ENCODE measurements around the gene HBP1. TPM values are rescaled to one million over a fixed set of nuclear protein-coding genes. Genes with fewer than 3 reads are reported as not detected.

Gene HBP1
- total RNA-seq, 2 experiments from 2014 or later: 9.3 to 18.1 TPM

DNA sequence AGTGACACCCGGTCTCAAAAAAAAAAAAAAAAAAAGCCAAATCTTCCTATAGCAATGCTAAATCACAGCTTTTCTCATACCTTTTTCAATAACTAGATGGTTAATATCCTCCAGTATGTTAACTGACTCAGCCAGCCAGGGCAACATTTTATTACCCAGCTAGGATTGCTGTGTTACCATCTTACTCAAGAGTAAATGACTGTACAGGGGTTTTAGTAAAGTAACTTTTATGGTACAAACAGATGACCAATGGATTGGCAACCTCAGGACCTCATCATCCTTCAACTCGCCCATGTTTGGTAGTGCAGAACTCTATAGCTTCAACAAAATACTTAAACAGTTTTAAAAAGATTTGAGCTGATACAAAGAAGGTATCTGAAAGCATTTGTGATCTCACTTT lies 59.5 kb downstream of the HBP1 start:
- Histone ChIP-seq H3K79me2 (ENCODE audit: insufficient read depth, low read depth, low read length) (no peaks in the 10 kb centered on the region), H3K27ac (ENCODE audit: low read depth, low read length, poor library complexity, severe bottlenecking) (no peak overlapping the region), H3K9me3 (ENCODE audit: low read length) (no peaks in the 10 kb centered on the region), H3K36me3 (ENCODE audit: insufficient read depth, low read length) (no peaks in the 10 kb centered on the region), H3K4me1 (ENCODE audit: insufficient read depth, low read length, poor library complexity, severe bottlenecking) (no peaks in the 10 kb centered on the region), H2AFZ (ENCODE audit: low read length) (no peak overlapping the region), H3K4me2 (ENCODE audit: low read length) (no peak overlapping the region), H3K9me2 (ENCODE audit: insufficient read depth, low read length) (no peaks in the 10 kb centered on the region), H3K4me3 (ENCODE audit: low read depth, low read length, poor library complexity, severe bottlenecking) (no peak overlapping the region), H4K20me1 (ENCODE audit: insufficient read depth, low read length) (no peaks in the 10 kb centered on the region)
- intact Hi-C loops (cut with micrococcal nuclease; ENCODE audit: unreplicated experiment): no loop called here
- ChIA-PET POLR2A (interaction anchor here (0.6 to 2.1 kb wide), 6 partner anchors 8 to 495 kb away, joined by 3 to 7 read pairs (median 4); no protein-coding TSS in a partner anchor), CTCF (ENCODE audit: unreplicated experiment) (no interaction called here)
- no peak for TF ChIP-seq EZH2phosphoT487 (IDR thresholded peaks at IDR 0.05; ENCODE audit: borderline replicate concordance, low read depth, low read length)
- TF ChIP-seq, protein P1, sequence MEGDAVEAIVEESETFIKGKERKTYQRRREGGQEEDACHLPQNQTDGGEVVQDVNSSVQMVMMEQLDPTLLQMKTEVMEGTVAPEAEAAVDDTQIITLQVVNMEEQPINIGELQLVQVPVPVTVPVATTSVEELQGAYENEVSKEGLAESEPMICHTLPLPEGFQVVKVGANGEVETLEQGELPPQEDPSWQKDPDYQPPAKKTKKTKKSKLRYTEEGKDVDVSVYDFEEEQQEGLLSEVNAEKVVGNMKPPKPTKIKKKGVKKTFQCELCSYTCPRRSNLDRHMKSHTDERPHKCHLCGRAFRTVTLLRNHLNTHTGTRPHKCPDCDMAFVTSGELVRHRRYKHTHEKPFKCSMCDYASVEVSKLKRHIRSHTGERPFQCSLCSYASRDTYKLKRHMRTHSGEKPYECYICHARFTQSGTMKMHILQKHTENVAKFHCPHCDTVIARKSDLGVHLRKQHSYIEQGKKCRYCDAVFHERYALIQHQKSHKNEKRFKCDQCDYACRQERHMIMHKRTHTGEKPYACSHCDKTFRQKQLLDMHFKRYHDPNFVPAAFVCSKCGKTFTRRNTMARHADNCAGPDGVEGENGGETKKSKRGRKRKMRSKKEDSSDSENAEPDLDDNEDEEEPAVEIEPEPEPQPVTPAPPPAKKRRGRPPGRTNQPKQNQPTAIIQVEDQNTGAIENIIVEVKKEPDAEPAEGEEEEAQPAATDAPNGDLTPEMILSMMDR (conservative IDR thresholded peaks at IDR 0.05; ENCODE audit: low read length): no peak
- BruUV-seq (replicated peaks): no TSS peak
- DNase-seq (ENCODE audit: low spot score): no peak

DNA sequence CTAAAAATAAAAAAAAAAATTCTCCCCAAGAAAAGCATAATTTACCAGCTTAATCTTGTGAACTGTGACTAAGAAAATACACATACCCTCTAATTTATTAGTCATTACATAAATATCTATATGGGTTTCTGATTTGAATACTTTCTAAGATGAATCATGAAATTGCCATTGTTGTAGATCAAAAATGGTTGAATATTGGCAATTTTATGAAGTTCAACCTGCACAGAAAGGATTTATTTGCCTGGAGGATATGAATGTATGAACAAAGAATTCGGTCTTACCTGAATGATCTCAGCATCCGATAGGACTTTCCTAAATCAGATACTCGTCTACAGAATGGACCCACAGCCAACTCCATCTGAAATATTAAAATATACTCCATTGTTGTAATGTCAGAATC lies 61.5 kb downstream of the HBP1 start:
- POLR2A ChIA-PET: interaction anchor here (0.6 kb wide), 1 partner anchor 10 kb away, joined by 3 read pairs; no protein-coding TSS in a partner anchor
- TF ChIP-seq EZH2phosphoT487 (IDR thresholded peaks at IDR 0.05; ENCODE audit: borderline replicate concordance, low read depth, low read length): no peak
- TF ChIP-seq, protein P1 (conservative IDR thresholded peaks at IDR 0.05; ENCODE audit: low read length): no peak

DNA sequence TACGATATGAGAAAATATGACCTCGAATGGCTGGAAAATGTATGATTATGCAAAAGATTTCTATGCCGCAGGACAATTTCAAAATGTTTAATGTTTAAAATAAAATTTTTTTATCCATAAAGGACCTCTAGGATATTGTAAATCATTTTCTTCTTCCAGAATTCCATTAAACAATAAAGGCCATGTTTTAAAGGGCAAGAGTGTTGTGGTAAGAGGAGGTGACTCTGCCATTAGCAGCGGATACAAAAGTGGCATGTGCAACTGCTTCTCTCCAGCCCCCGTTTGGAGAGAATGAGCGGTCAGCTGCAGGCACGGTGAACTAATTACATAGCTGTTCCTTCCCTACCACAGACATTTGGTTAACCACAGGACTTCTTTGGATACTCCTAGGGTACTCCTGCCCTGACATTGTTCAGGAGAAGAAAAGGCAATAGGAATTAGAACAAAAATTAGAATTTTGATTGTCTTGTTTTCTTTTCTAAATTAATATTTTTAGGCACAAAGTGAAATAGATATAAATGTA lies 63.8 kb downstream of the HBP1 start:
- no TSS peak for BruUV-seq (replicated peaks)
- no peak for DNase-seq (ENCODE audit: low spot score)
- no peak overlapping the region for H3K27ac ChIP-seq (ENCODE audit: low read depth, low read length, poor library complexity, severe bottlenecking)
- TF ChIP-seq, protein P1 (conservative IDR thresholded peaks at IDR 0.05; ENCODE audit: low read length): no peak
- no peak for TF ChIP-seq EZH2phosphoT487 (IDR thresholded peaks at IDR 0.05; ENCODE audit: borderline replicate concordance, low read depth, low read length)
- H3K79me2 ChIP-seq (ENCODE audit: insufficient read depth, low read depth, low read length): no peaks in the 10 kb centered on the region
- no peaks in the 10 kb centered on the region for H4K20me1 ChIP-seq (ENCODE audit: insufficient read depth, low read length)
- ChIA-PET CTCF (ENCODE audit: unreplicated experiment) (interaction anchor here (0.6 kb wide), 1 partner anchor 123 kb away, joined by 3 read pairs; no protein-coding TSS in a partner anchor), POLR2A (no interaction called here)
- H3K36me3 ChIP-seq (ENCODE audit: insufficient read depth, low read length): no peaks in the 10 kb centered on the region
- intact Hi-C loops (cut with micrococcal nuclease; ENCODE audit: unreplicated experiment): no loop called here
- no peaks in the 10 kb centered on the region for H3K9me3 ChIP-seq (ENCODE audit: low read length)
- H2AFZ ChIP-seq (ENCODE audit: low read length): no peak overlapping the region
- H3K4me3 ChIP-seq (ENCODE audit: low read depth, low read length, poor library complexity, severe bottlenecking): no peak overlapping the region
- no peaks in the 10 kb centered on the region for H3K9me2 ChIP-seq (ENCODE audit: insufficient read depth, low read length)
- no peak overlapping the region for H3K4me2 ChIP-seq (ENCODE audit: low read length)
- peaks cover 3% of the 10 kb centered on the region for H3K4me1 ChIP-seq (ENCODE audit: insufficient read depth, low read length, poor library complexity, severe bottlenecking)

More for the DNA sequence above, 61.5 kb downstream of the HBP1 start:
- H3K4me2 ChIP-seq (ENCODE audit: low read length): no peak overlapping the region
- no peaks in the 10 kb centered on the region for H3K9me2 ChIP-seq (ENCODE audit: insufficient read depth, low read length)
- no peaks in the 10 kb centered on the region for H3K36me3 ChIP-seq (ENCODE audit: insufficient read depth, low read length)
- H3K4me3 ChIP-seq (ENCODE audit: low read depth, low read length, poor library complexity, severe bottlenecking): no peak overlapping the region
- intact Hi-C loops (cut with micrococcal nuclease; ENCODE audit: unreplicated experiment): no loop called here
- no peaks in the 10 kb centered on the region for H4K20me1 ChIP-seq (ENCODE audit: insufficient read depth, low read length)
- no peak for DNase-seq (ENCODE audit: low spot score)
- H3K9me3 ChIP-seq (ENCODE audit: low read length): no peaks in the 10 kb centered on the region
- H3K79me2 ChIP-seq (ENCODE audit: insufficient read depth, low read depth, low read length): no peaks in the 10 kb centered on the region
- CTCF ChIA-PET (ENCODE audit: unreplicated experiment): no interaction called here
- no peak overlapping the region for H3K27ac ChIP-seq (ENCODE audit: low read depth, low read length, poor library complexity, severe bottlenecking)
- no TSS peak for BruUV-seq (replicated peaks)
- no peak overlapping the region for H2AFZ ChIP-seq (ENCODE audit: low read length)
- peaks cover 3% of the 10 kb centered on the region for H3K4me1 ChIP-seq (ENCODE audit: insufficient read depth, low read length, poor library complexity, severe bottlenecking)

Measured in OCI-LY7 (cell line).